GM12878 (cell line): ENCODE measurements around the gene RRBP1.

Experiments
- CREB1 ChIP-seq: IDR thresholded peaks from 2 replicates; pipeline ENCODE4 v1.6.1; 2012; ENCODE audit warnings: low read depth, mild to moderate bottlenecking, inconsistent platforms
- POLR2AphosphoS5 ChIP-seq: IDR thresholded peaks from 2 replicates; pipeline ENCODE4 v1.6.1; 2011; ENCODE audit warnings: mild to moderate bottlenecking, low read length, inconsistent platforms
- TF ChIP-seq, protein P1 (sequence below), 3 experiments: IDR thresholded peaks in 2 of 3; conservative IDR thresholded peaks in 1 of 3; 2 replicates each; pipeline ENCODE4 v1.5.1; 2011; ENCODE audit warnings: low read depth in 3 of 3, low read length in 3 of 3, mild to moderate bottlenecking in 3 of 3, control low read depth in 2 of 3, moderate library complexity in 2 of 3, inconsistent platforms in 1 of 3, mixed read lengths in 1 of 3; ENCODE audit not compliant: control insufficient read depth in 2 of 3, insufficient read depth in 1 of 3; ENCODE audit errors: extremely low read depth in 1 of 3

DNA sequence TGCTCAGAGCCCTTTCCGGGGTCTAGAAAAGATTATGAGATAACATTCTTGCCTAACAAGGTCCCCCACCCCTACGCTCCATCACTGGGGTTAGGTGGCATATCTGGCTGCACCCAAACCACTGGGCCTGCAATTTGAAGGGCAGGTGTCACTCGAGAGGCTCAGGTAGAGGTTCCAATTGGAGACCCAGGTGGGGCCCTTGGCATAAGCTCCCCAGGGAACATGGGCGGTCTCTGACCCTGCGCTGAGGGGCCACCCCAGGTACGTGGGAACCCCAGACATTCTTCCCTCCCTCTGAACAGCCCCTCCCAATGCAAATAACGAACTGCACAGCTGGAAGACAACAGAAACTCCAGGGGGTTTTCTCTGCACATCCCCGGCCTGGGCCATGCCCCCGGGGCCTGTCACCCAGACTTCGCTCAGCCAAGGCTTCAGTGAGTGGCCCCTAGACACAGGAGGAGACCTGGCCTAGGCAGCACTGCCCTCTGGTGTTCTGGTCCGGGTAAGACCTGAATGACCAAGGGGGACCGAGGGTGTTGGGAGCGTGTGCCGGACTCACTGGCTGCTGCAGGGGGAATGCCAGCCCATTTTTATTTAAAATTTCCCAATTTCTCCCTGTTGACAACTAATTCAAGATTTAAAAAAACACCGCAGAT lies 64.7 kb downstream of the RRBP1 start:
- TF ChIP-seq POLR2AphosphoS5, result no peak
- no peak for TF ChIP-seq CREB1
- TF ChIP-seq, protein P1, sequence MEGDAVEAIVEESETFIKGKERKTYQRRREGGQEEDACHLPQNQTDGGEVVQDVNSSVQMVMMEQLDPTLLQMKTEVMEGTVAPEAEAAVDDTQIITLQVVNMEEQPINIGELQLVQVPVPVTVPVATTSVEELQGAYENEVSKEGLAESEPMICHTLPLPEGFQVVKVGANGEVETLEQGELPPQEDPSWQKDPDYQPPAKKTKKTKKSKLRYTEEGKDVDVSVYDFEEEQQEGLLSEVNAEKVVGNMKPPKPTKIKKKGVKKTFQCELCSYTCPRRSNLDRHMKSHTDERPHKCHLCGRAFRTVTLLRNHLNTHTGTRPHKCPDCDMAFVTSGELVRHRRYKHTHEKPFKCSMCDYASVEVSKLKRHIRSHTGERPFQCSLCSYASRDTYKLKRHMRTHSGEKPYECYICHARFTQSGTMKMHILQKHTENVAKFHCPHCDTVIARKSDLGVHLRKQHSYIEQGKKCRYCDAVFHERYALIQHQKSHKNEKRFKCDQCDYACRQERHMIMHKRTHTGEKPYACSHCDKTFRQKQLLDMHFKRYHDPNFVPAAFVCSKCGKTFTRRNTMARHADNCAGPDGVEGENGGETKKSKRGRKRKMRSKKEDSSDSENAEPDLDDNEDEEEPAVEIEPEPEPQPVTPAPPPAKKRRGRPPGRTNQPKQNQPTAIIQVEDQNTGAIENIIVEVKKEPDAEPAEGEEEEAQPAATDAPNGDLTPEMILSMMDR (IDR thresholded peaks at IDR 0.05 in 2 of 3, conservative IDR thresholded peaks at IDR 0.05 in 1 of 3; ENCODE audit: control insufficient read depth in 2 of 3, extremely low read depth in 1 of 3, insufficient read depth in 1 of 3, low read depth in 3 of 3, low read length in 3 of 3), result peak; percentile 47 to 61 (median 57); a peak in 5 of 6 replicates
